RWPE2 (cell line): Measurements from ENCODE around the gene DNAJC11.

ENCODE experiments used
- ATAC-seq: fragments of 200-7000 bp; cut with Tn5 transposase; 3 replicates; pipeline ENCODE4 v1.9.1; 2021; ENCODE audit warnings: low read depth
- DNase-seq: peaks from one replicate; pipeline ENCODE4 v3.0.0-alpha.2; 2020; ENCODE audit warnings: low spot score
- H3K27ac ChIP-seq: fragments of 450-650 bp; 2 replicates; pipeline ENCODE4 v1.5.1; 2017; ENCODE audit warnings: mild to moderate bottlenecking; ENCODE audit not compliant: poor library complexity, severe bottlenecking
- H3K27me3 ChIP-seq: fragments of 250-450 bp; sonication (Bioruptor Pico); 2 replicates; pipeline ENCODE4 v1.5.1; 2021; ENCODE audit warnings: mild to moderate bottlenecking, moderate library complexity; ENCODE audit not compliant: insufficient read depth, poor library complexity, severe bottlenecking
- H3K36me3 ChIP-seq: fragments of 250-450 bp; sonication (Bioruptor Pico); 2 replicates; pipeline ENCODE4 v1.5.1; 2020; ENCODE audit warnings: low read depth, mild to moderate bottlenecking, moderate library complexity
- H3K4me1 ChIP-seq: fragments of 250-450 bp; sonication (Bioruptor Pico); 2 replicates; pipeline ENCODE4 v1.5.1; 2021; ENCODE audit warnings: mild to moderate bottlenecking, moderate library complexity; ENCODE audit not compliant: insufficient read depth, poor library complexity, severe bottlenecking
- H3K4me3 ChIP-seq: fragments of 250-450 bp; sonication (Bioruptor Pico); 2 replicates; pipeline ENCODE4 v1.5.1; 2021; ENCODE audit warnings: mild to moderate bottlenecking, moderate library complexity; ENCODE audit not compliant: severe bottlenecking
- H3K9me3 ChIP-seq: fragments of 250-450 bp; sonication (Bioruptor Pico); 2 replicates; pipeline ENCODE4 v1.5.1; 2021; ENCODE audit warnings: mild to moderate bottlenecking, moderate library complexity; ENCODE audit not compliant: severe bottlenecking
- CTCF ChIP-seq: fragments of 450-650 bp; IDR thresholded peaks from one replicate; pipeline ENCODE4 v1.5.1; 2017; ENCODE audit warnings: mild to moderate bottlenecking, moderate library complexity; ENCODE audit not compliant: poor library complexity, severe bottlenecking

Gene DNAJC11

DNA sequence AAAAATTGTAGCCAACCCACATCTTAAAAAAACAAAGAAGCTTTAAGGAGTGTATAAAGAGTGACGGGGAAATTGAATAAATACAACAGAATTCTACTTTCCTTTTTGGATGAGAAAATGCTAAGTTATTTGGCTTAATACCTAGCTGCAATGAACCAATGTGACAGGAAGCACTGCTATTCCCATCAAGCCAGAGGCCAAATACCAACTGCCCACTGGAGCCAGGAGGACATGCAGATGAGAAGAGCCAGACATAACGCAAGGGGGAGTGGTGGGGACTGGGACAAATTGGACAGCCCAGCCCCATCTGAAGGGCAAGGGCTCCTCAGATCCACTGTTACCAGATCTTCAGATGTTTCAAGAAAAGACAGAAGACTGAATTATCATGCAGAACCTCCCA is 25.7 kb downstream of the DNAJC11 start:
- H3K9me3 ChIP-seq, result no peaks in the 10 kb centered on the region
- H3K36me3 ChIP-seq, result peaks cover 71% of the 10 kb centered on the region
- no peak for DNase-seq
- H3K27ac ChIP-seq, result no peak overlapping the region
- no peak for TF ChIP-seq CTCF
- H3K27me3 ChIP-seq, result no peaks in the 10 kb centered on the region
- no peak overlapping the region for H3K4me3 ChIP-seq
- no peaks in the 10 kb centered on the region for H3K4me1 ChIP-seq
- ATAC-seq, result no peak

- H3K27me3 ChIP-seq, result no peaks in the 10 kb centered on the region
- H3K4me3 ChIP-seq, result no peak overlapping the region
- H3K4me1 ChIP-seq, result no peaks in the 10 kb centered on the region
- H3K36me3 ChIP-seq, result peaks cover 67% of the 10 kb centered on the region
- no peak overlapping the region for H3K27ac ChIP-seq
- no peak for TF ChIP-seq CTCF
- DNase-seq (no peak), ATAC-seq (no peak)
- H3K9me3 ChIP-seq, result no peaks in the 10 kb centered on the region
These were observed 26.8 kb downstream of the DNAJC11 start for GRCh38 chr1:6674771-6675170.

GRCh38 chr1:6673816-6674398 is 27.7 kb downstream of the DNAJC11 start:
- Histone ChIP-seq H3K27ac (no peak overlapping the region), H3K4me3 (no peak overlapping the region), H3K36me3 (peaks cover 58% of the 10 kb centered on the region), H3K4me1 (no peaks in the 10 kb centered on the region), H3K9me3 (no peaks in the 10 kb centered on the region), H3K27me3 (no peaks in the 10 kb centered on the region)
- ATAC-seq (no peak), DNase-seq (no peak)
- TF ChIP-seq CTCF, result no peak

DNA sequence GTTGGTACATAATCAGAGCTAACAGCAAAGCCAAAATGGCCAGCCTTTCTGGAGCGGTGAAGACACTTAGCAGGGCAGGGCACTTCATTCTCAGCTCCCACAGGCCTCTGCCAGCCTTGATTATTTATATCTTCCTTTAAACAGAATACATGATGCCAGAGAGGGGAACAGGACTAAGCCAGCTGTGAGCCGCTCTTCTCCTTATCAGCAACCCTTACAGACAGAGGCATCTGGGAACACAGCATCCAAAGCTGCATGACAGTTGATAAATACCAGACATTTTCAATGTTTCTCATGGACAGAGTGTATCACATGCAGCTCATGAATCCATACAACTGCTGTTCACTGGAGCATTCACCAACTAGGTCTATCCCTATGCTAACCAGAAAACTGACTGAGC is 29.1 kb downstream of the DNAJC11 start:
- ATAC-seq, result no peak
- Histone ChIP-seq H3K27me3 (no peaks in the 10 kb centered on the region), H3K9me3 (no peaks in the 10 kb centered on the region), H3K4me3 (no peak overlapping the region), H3K27ac (no peak overlapping the region), H3K4me1 (no peaks in the 10 kb centered on the region), H3K36me3 (peaks cover 56% of the 10 kb centered on the region)
- no peak for DNase-seq
- no peak for TF ChIP-seq CTCF

GRCh38 chr1:6668503-6668902 is 33.1 kb downstream of the DNAJC11 start:
- H3K27me3 ChIP-seq, result no peaks in the 10 kb centered on the region
- TF ChIP-seq CTCF, result no peak
- no peaks in the 10 kb centered on the region for H3K9me3 ChIP-seq
- no peak overlapping the region for H3K27ac ChIP-seq
- ATAC-seq (no peak), DNase-seq (no peak)
- peaks cover 56% of the 10 kb centered on the region for H3K36me3 ChIP-seq
- no peak overlapping the region for H3K4me3 ChIP-seq
- H3K4me1 ChIP-seq, result no peaks in the 10 kb centered on the region
